H1 (cell line): ENCODE results near the gene CNRIP1. TPM values are rescaled to one million over a fixed set of nuclear protein-coding genes. Genes with fewer than 3 reads are reported as not detected.

Source experiments
- ASH2L ChIP-seq: fragments of 200-600, 300-600 bp; sonication (generic); IDR thresholded peaks from one replicate; pipeline ENCODE4 v1.7.1; 2017; ENCODE audit warnings: low read length
- BACH1 ChIP-seq: IDR thresholded peaks from 2 replicates; pipeline ENCODE4 v1.6.1; 2012; ENCODE audit warnings: low read length, improper control_type of control experiment
- CHD2 ChIP-seq: IDR thresholded peaks from 2 replicates; pipeline ENCODE4 v1.6.1; 2012; ENCODE audit warnings: low read length, improper control_type of control experiment
- CREB1 ChIP-seq: IDR thresholded peaks from 2 replicates; pipeline ENCODE4 v1.6.1; 2012; ENCODE audit warnings: inconsistent platforms
- GABPA ChIP-seq: IDR thresholded peaks from 2 replicates; pipeline ENCODE4 v1.6.1; 2011; ENCODE audit warnings: mild to moderate bottlenecking, low read length, moderate library complexity, borderline replicate concordance; ENCODE audit not compliant: insufficient read depth
- POLR2AphosphoS5 ChIP-seq: IDR thresholded peaks from 2 replicates; pipeline ENCODE4 v1.6.1; 2011; ENCODE audit warnings: low read depth, low read length
- RXRA ChIP-seq: IDR thresholded peaks from 2 replicates; pipeline ENCODE4 v1.6.1; 2011; ENCODE audit warnings: low read depth, mild to moderate bottlenecking, low read length, moderate library complexity; ENCODE audit not compliant: insufficient read depth
- SAP30 ChIP-seq: fragments of 300-600 bp; sonication (generic); IDR thresholded peaks from 2 replicates; pipeline ENCODE4 v1.7.1; 2012; ENCODE audit warnings: low read length, moderate library complexity, mild to moderate bottlenecking, inconsistent platforms; ENCODE audit not compliant: insufficient read depth, insufficient replicate concordance
- SP1 ChIP-seq: IDR thresholded peaks from 2 replicates; pipeline ENCODE4 v1.6.1; 2011; ENCODE audit warnings: low read depth, low read length
- SP2 ChIP-seq: IDR thresholded peaks from 2 replicates; pipeline ENCODE4 v1.6.1; 2012; ENCODE audit warnings: mild to moderate bottlenecking, low read length, inconsistent platforms
- TAF7 ChIP-seq: optimal IDR thresholded peaks from 2 replicates; pipeline ENCODE3; 2011; ENCODE audit warnings: low read depth, mild to moderate bottlenecking, inconsistent platforms, low read length, moderate library complexity, borderline replicate concordance
- ZNF274 ChIP-seq: IDR thresholded peaks from 2 replicates; pipeline ENCODE4 v1.7.0; 2012; ENCODE audit warnings: low read length, borderline replicate concordance; ENCODE audit errors: extremely low read depth
- polyA plus RNA-seq, 7 experiments: library from polyadenylated mRNA; depleted of rRNA in 3 of 7; stranded (reverse) in 5 of 7; unstranded in 2 of 7; fragments of >200 nt in 5 of 7; fragments of 200-250 nt in 2 of 7; gene quantifications; 1 replicate in 5 of 7; 2 replicates in 1 of 7; 4 replicates in 1 of 7; pipeline versions ENCODE4 v1.2.1 to v1.2.3, GENCODE V29; 2011 to 2013; ENCODE audit warnings: missing spikeins in 2 of 7, mixed read lengths in 2 of 7
- total RNA-seq: library from RNA; stranded (reverse); fragmentation: NEBNext Ultra II Directional; extraction: Animal tissue kit (Norgen Biotek cat#: 25700); gene quantifications from 2 replicates; pipeline ENCODE4 v1.2.1, GENCODE V29; 2021
- TF ChIP-seq, protein P1 (sequence below): IDR thresholded peaks from 2 replicates; pipeline ENCODE4 v1.6.1; 2011; ENCODE audit warnings: low read length, improper control_type of control experiment

The CNRIP1 gene
- total and polyA plus RNA-seq, 2 of the 8 experiments (the other 6 are each of a cell fraction or from before 2014, with no cell fraction given), result 4.6 to 7.0 TPM

DNA sequence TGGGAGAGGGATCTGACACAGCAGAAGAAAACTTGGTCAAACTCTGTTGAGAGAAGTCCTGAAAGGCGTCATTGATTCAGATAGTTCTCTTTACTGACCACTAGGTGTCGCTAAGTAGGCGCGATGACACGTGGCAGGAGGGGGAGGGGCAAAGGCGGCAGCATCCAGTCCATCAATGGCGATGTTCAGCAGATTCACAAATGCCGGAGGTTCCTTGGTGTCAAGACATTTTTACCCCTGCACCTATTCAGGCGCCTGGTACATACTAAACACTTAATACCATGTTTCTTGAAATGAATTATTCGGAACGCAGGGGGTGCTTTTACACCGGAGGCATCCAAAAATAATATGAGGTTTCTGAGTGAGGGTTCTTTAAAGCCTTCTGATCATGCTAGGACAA, 42.3 kb upstream of the CNRIP1 start (continued):
- peak; percentile 40 for TF ChIP-seq ASH2L
- 0 out of 2 replicates have a peak, but pooled peaks have one; percentile 69 for TF ChIP-seq CHD2
- TF ChIP-seq RXRA, result no peak
- TF ChIP-seq SP2, result no peak
- no peak for TF ChIP-seq SAP30
- no peak for TF ChIP-seq POLR2AphosphoS5
- TF ChIP-seq CREB1, result peak; percentile 90
- TF ChIP-seq SP1, result 0 out of 2 replicates have a peak, but pooled peaks have one; percentile 23
- TF ChIP-seq BACH1, result no peak
- TF ChIP-seq, protein P1, sequence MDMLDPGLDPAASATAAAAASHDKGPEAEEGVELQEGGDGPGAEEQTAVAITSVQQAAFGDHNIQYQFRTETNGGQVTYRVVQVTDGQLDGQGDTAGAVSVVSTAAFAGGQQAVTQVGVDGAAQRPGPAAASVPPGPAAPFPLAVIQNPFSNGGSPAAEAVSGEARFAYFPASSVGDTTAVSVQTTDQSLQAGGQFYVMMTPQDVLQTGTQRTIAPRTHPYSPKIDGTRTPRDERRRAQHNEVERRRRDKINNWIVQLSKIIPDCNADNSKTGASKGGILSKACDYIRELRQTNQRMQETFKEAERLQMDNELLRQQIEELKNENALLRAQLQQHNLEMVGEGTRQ, result peak; percentile 69
- TF ChIP-seq TAF7, result no peak
- TF ChIP-seq GABPA, result no peak
- TF ChIP-seq ZNF274, result no peak
